GM12878 (cell line): ENCODE data around the gene BTBD10. TPM values are rescaled to one million over a fixed set of nuclear protein-coding genes. Genes with fewer than 3 reads are reported as not detected.

Experiments used
- ATAC-seq: fragments of 200-7000 bp; cut with Tn5 transposase; 3 replicates; pipeline ENCODE4 v1.9.1; 2020; ENCODE audit warnings: mild to moderate bottlenecking, moderate library complexity
- BruUV-seq: library from RNA; stranded (reverse); fragments of 400-500 nt; replicated peaks from 2 replicates; lab custom pipeline; 2021; lab: Mats Ljungman, UMichigan
- CTCF ChIA-PET: fragments of 300-600 bp; sonication (Branson Sonifier 250); formaldehyde crosslinking; extraction: SDS; loops from one replicate; lab custom pipeline; 2021; ENCODE audit warnings: inconsistent platforms; lab: Yijun Ruan, JAX
- POLR2A ChIA-PET: fragments of 350-600 bp; formaldehyde crosslinking; extraction: SDS; loops from one replicate; lab custom pipeline; 2021; ENCODE audit warnings: inconsistent platforms; lab: Charles Lee
- RAD21 ChIA-PET: fragments of 300-600 bp; sonication (Branson Sonifier 250); formaldehyde crosslinking; loops from one replicate; lab custom pipeline; 2023; ENCODE audit warnings: antibody characterized with exemption; ENCODE audit not compliant: unreplicated experiment; lab: Charles Lee
- SMC1A ChIA-PET: fragments of 300-600 bp; sonication (Branson Sonifier 250); formaldehyde crosslinking; loops from one replicate; lab custom pipeline; 2023; ENCODE audit not compliant: unreplicated experiment, uncharacterized antibody; lab: Charles Lee
- DNase-seq: peaks from one replicate; pipeline ENCODE4 v3.0.0-alpha.2; 2011; ENCODE audit warnings: low read depth, low spot score
- FAIRE-seq: peaks from 3 replicates; lab custom pipeline; 2011; peaks lifted over from hg19 to GRCh38; lab: Jason Lieb, UNC
- H2AFZ ChIP-seq: 2 replicates; pipeline ENCODE4 v1.6.0; 2011; ENCODE audit warnings: low read depth, low read length, control low read depth; ENCODE audit not compliant: control insufficient read depth
- H3K27ac ChIP-seq: 2 replicates; pipeline ENCODE4 v1.5.1; 2011; ENCODE audit warnings: control low read depth; ENCODE audit not compliant: control insufficient read depth, insufficient read depth
- H3K27me3 ChIP-seq, 2 experiments: replicated peaks in 1 of 2; 2 replicates each; pipeline versions ENCODE4 v1.6.0 to v1.6.1; 2011; ENCODE audit warnings: low read length in 1 of 2; ENCODE audit not compliant: control insufficient read depth in 2 of 2, insufficient read depth in 2 of 2
- H3K36me3 ChIP-seq, 2 experiments: 2 replicates each; pipeline ENCODE4 v1.5.1; 2011; ENCODE audit warnings: low read length in 1 of 2; ENCODE audit not compliant: control insufficient read depth in 2 of 2, insufficient read depth in 2 of 2
- H3K4me1 ChIP-seq: 2 replicates; pipeline ENCODE4 v1.6.1; 2011; ENCODE audit warnings: mild to moderate bottlenecking, low read length, moderate library complexity, mixed read lengths; ENCODE audit not compliant: control insufficient read depth, insufficient read depth
- H3K4me2 ChIP-seq: 2 replicates; pipeline ENCODE4 v1.6.0; 2011; ENCODE audit warnings: control low read depth; ENCODE audit not compliant: control insufficient read depth, insufficient read depth
- H3K4me3 ChIP-seq: fragments of 200-600 bp; sonication (generic); 2 replicates; pipeline ENCODE4 v1.5.1; 2016
- H3K79me2 ChIP-seq: 2 replicates; pipeline ENCODE4 v1.6.0; 2011; ENCODE audit warnings: low read length; ENCODE audit not compliant: control insufficient read depth, insufficient read depth
- H3K9ac ChIP-seq: 2 replicates; pipeline ENCODE4 v1.8.0; 2011; ENCODE audit warnings: low read length, control low read depth, mixed read lengths; ENCODE audit not compliant: control insufficient read depth, insufficient read depth
- H3K9me3 ChIP-seq: replicated peaks from 3 replicates; pipeline ENCODE4 v1.5.1; 2011; ENCODE audit warnings: mild to moderate bottlenecking, low read length; ENCODE audit not compliant: control insufficient read depth, insufficient read depth
- H4K20me1 ChIP-seq: 2 replicates; pipeline ENCODE4 v1.6.0; 2011; ENCODE audit not compliant: control insufficient read depth, insufficient read depth
- RB1 ChIP-seq: fragments of 450-650 bp; formaldehyde crosslinking; IDR thresholded peaks from 2 replicates; pipeline ENCODE4 v1.6.1; 2017; ENCODE audit warnings: mild to moderate bottlenecking, borderline replicate concordance
- ZBTB40 ChIP-seq: fragments of 450-650 bp; IDR thresholded peaks from 2 replicates; pipeline ENCODE4 v1.6.1; 2016; ENCODE audit warnings: mild to moderate bottlenecking, moderate library complexity, borderline replicate concordance
- WGBS: methylation state at CpG from one replicate; pipeline ENCODE4 v1.1.6; 2016; ENCODE audit warnings: low lambda C conversion rate; ENCODE audit not compliant: insufficient replicate concordance, insufficient coverage; ENCODE audit errors: missing lambda C conversion rate; 5-methylcytosine and 5-hydroxymethylcytosine counted together
- in situ Hi-C: fragments of 300-500 bp; cut with MboI; formaldehyde crosslinking; loops from 9 replicates; pipeline ENCODE4 v1.14.3; 2018; ENCODE audit warnings: mixed read lengths
- intact Hi-C: fragments of 100-400 bp; cut with micrococcal nuclease; formaldehyde crosslinking; loops from one replicate; pipeline ENCODE4 v1.14.2; 2022; ENCODE audit not compliant: unreplicated experiment
- polyA plus RNA-seq, 11 experiments: library from polyadenylated mRNA; depleted of rRNA in 4 of 11; unstranded in 6 of 11; stranded (reverse) in 5 of 11; fragments of >200 nt; fragmentation: Nextera tagmentation in 4 of 11; fragmentation: Illumina TruSeq in 1 of 11; extraction: Ambion mirVana in 4 of 11; extraction: Trizol in 1 of 11; gene quantifications; 1 replicate in 1 of 11; 2 replicates in 10 of 11; pipeline versions ENCODE4 v1.2.1 to v1.2.3, GENCODE V29; 2011 to 2016; ENCODE audit warnings: inconsistent platforms in 2 of 11, missing spikeins in 2 of 11, low read depth in 1 of 11
- total RNA-seq, 4 experiments: library from RNA; depleted of rRNA in 3 of 4; stranded (reverse); fragments of >200 nt in 3 of 4; fragmentation: Illumina TruSeq in 1 of 4; extraction: Trizol in 1 of 4; gene quantifications; 2 replicates each; pipeline versions ENCODE4 v1.2.1 to v1.2.3, GENCODE V29; 2013 to 2021
- TF ChIP-seq, protein P1 (sequence below): IDR thresholded peaks from 2 replicates; pipeline ENCODE4 v1.6.1; 2011; ENCODE audit warnings: borderline replicate concordance, low read depth, mild to moderate bottlenecking, moderate library complexity, mixed read lengths, low read length; ENCODE audit not compliant: insufficient read depth; ENCODE audit errors: extremely low read length
- TF ChIP-seq, protein P2 (sequence below): fragments of 450-650 bp; IDR thresholded peaks from 2 replicates; pipeline ENCODE4 v1.6.1; 2017; ENCODE audit warnings: mild to moderate bottlenecking, low read depth, inconsistent platforms; ENCODE audit not compliant: poor library complexity, severe bottlenecking
- TF ChIP-seq, protein P3 (sequence below): IDR thresholded peaks from 2 replicates; pipeline ENCODE4 v1.6.1; 2012; ENCODE audit warnings: low read depth, low read length, improper control_type of control experiment

Gene BTBD10
- total and polyA plus RNA-seq, 10 of the 15 experiments (the other 5 are each of a cell fraction or from before 2014, with no cell fraction given), result 20.8 to 38.8 (median 26.9) TPM

DNA sequence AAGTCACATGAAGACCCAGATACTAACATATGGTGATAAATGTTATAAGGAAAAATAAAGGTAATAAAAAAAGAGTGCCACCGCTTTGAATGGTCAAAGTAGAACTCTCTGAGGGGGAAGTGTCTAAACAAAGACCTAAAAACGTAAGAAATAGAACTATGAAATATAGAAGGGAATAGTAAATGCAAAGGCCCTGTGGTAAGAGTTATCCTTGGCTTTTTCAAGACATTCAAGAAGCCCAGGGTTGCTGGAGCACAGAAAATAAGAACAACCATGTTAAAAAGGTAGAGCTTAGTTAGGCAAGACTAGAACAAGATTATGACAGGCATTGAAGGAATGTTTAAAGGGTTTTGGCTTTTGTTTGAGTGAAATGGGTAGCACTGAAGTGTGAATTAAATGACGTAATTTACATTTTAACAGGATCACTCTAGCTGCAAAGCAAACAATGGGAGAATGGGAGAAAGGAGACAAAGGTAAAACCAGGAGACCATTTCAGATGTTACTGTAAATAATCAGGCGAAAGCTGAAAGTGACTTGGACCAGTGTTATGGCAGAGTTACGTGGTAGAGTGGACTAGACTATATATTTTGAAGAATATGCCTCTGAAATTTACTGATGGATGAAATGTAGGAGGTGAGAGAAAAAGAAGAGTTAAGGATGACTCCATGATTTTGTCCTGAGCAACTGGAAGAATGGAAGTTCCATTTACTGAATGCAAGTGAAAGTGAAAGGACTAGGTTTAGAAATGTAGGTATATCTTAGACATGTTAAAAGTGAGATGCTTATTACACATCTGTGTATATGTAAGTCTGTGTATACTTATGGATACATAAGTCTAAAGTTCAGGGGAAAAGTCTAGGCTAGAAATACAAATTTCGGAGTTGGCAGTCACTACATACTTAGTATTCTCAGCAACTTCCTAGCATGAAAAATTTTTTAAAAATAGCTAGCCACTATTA lies 28.5 kb downstream of the BTBD10 start (continued):
- TF ChIP-seq, protein P1, sequence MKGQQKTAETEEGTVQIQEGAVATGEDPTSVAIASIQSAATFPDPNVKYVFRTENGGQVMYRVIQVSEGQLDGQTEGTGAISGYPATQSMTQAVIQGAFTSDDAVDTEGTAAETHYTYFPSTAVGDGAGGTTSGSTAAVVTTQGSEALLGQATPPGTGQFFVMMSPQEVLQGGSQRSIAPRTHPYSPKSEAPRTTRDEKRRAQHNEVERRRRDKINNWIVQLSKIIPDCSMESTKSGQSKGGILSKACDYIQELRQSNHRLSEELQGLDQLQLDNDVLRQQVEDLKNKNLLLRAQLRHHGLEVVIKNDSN, result no peak
- TF ChIP-seq, protein P2, sequence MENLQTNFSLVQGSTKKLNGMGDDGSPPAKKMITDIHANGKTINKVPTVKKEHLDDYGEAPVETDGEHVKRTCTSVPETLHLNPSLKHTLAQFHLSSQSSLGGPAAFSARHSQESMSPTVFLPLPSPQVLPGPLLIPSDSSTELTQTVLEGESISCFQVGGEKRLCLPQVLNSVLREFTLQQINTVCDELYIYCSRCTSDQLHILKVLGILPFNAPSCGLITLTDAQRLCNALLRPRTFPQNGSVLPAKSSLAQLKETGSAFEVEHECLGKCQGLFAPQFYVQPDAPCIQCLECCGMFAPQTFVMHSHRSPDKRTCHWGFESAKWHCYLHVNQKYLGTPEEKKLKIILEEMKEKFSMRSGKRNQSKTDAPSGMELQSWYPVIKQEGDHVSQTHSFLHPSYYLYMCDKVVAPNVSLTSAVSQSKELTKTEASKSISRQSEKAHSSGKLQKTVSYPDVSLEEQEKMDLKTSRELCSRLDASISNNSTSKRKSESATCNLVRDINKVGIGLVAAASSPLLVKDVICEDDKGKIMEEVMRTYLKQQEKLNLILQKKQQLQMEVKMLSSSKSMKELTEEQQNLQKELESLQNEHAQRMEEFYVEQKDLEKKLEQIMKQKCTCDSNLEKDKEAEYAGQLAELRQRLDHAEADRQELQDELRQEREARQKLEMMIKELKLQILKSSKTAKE, result no peak
- TF ChIP-seq, all 136 proteins: peak for 0

- no peaks in the 10 kb centered on the region for H4K20me1 ChIP-seq
- TF ChIP-seq, protein P3, sequence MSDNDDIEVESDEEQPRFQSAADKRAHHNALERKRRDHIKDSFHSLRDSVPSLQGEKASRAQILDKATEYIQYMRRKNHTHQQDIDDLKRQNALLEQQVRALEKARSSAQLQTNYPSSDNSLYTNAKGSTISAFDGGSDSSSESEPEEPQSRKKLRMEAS, result no peak
- TF ChIP-seq RB1 (no peak), ZBTB40 (peak; percentile 77)
- TF ChIP-seq, all 136 proteins: peak for 1
- no peak overlapping the region for H3K27ac ChIP-seq
- DNase-seq, result no peak
- ChIA-PET RAD21 (no interaction called here), SMC1A (interaction anchor here (0.6 to 1.5 kb wide), 4 partner anchors 8 to 31 kb away, joined by 3 to 7 read pairs (median 3); no protein-coding TSS in a partner anchor), POLR2A (interaction anchor here (0.7 to 1.0 kb wide), 2 partner anchors 11 to 30 kb away, joined by 3 read pairs; partner anchors contain the start of gene BTBD10), CTCF (interaction anchor here (0.9 to 1.0 kb wide), 3 partner anchors 32 to 130 kb away, joined by 3 read pairs; no protein-coding TSS in a partner anchor)
- H3K4me1 ChIP-seq, result no peaks in the 10 kb centered on the region
- BruUV-seq, result no TSS peak
- H3K4me2 ChIP-seq, result no peak overlapping the region
- no peak for FAIRE-seq
- no peak overlapping the region for H3K9ac ChIP-seq
- ATAC-seq, result no peak
- H3K27me3 ChIP-seq, result no peaks in the 10 kb centered on the region
- intact Hi-C loops (no loop called here), in situ Hi-C loops (no loop called here)
- WGBS, result 98% methylated on average over 2 of the region's 2 CpGs
- H3K36me3 ChIP-seq, result no peaks in the 10 kb centered on the region
- no peak overlapping the region for H3K4me3 ChIP-seq
- no peaks in the 10 kb centered on the region; the same call in 1 of the 2 replicates for H3K79me2 ChIP-seq
- no peak overlapping the region for H2AFZ ChIP-seq
- no peaks in the 10 kb centered on the region; the same call in none of the 3 replicates for H3K9me3 ChIP-seq
Observed at GRCh38 chr11:13433437-13433836, 29.6 kb downstream of the BTBD10 start.
